Transverse colon (tissue), 4 donors: ENCODE results near the gene RNF5. TPM values are rescaled to one million over a fixed set of nuclear protein-coding genes. Genes with fewer than 3 reads are reported as not detected.
A peak's percentile ranks its signal among the peaks of the same experiment; 100 is the strongest.

Source experiments
- DNase-seq: peaks from one replicate; pipeline ENCODE4 v3.0.0-alpha.2; 2019
- H3K27ac ChIP-seq, 4 donors: fragments of 200-600 bp; sonication (generic); 2 replicates each; pipeline ENCODE4 v1.5.1; 2016 to 2018; ENCODE audit warnings: inconsistent platforms in 4 of 4
- H3K27me3 ChIP-seq: fragments of 200-600 bp; sonication (generic); 2 replicates; pipeline ENCODE4 v1.5.1; 2017; ENCODE audit warnings: inconsistent platforms
- H3K36me3 ChIP-seq, 4 donors: fragments of 200-600 bp; sonication (generic); 2 replicates each; pipeline ENCODE4 v1.5.1; 2017 to 2019; ENCODE audit warnings: inconsistent platforms in 4 of 4
- H3K4me1 ChIP-seq, 4 donors: fragments of 200-600 bp; sonication (generic); 2 replicates each; pipeline ENCODE4 v1.5.1; 2017 to 2020; ENCODE audit warnings: inconsistent platforms in 4 of 4
- H3K4me3 ChIP-seq, 4 donors: fragments of 200-600 bp; sonication (generic); 1 replicate in 1 of 4; 2 replicates in 3 of 4; pipeline versions ENCODE4 v1.5.1 to v1.6.1; 2017 to 2019; ENCODE audit warnings: inconsistent platforms in 4 of 4
- H3K9me3 ChIP-seq, 2 donors: fragments of 200-600 bp; sonication (generic); 2 replicates each; pipeline ENCODE4 v1.5.1; 2017 to 2019; ENCODE audit warnings: inconsistent platforms in 2 of 2
- EP300 ChIP-seq: sonication (generic); formaldehyde crosslinking; IDR thresholded peaks from one replicate; pipeline ENCODE4 v1.6.1; 2017; ENCODE audit warnings: antibody characterized with exemption, low read depth
- POLR2A ChIP-seq: fragments of 450-650 bp; IDR thresholded peaks from one replicate; pipeline ENCODE4 v1.6.1; 2016; ENCODE audit warnings: antibody characterized with exemption, mild to moderate bottlenecking, moderate library complexity
- POLR2AphosphoS5 ChIP-seq, 3 donors: sonication (generic); formaldehyde crosslinking; IDR thresholded peaks; one replicate each; pipeline ENCODE4 v1.6.1; 2016; ENCODE audit warnings: antibody characterized with exemption in 3 of 3
- WGBS, 2 donors: methylation state at CpG; one replicate each; pipeline ENCODE4 v1.1.5; 2018; ENCODE audit warnings: low coverage in 1 of 2; 5-methylcytosine and 5-hydroxymethylcytosine counted together
- in situ Hi-C, 4 donors: fragments of 200-750 bp; cut with MboI; loops; one replicate each; pipeline versions ENCODE4 v1.15.0 to v1.15.1; 2017; ENCODE audit warnings: low sequenced_read_pairs in 3 of 4, low pct_ligation_motif_present in 1 of 4, low pct_unique_long_range_greater_than_20kb in 1 of 4
- intact Hi-C: fragments of 100-400 bp; cut with DNase I; formaldehyde crosslinking; loops from one replicate; pipeline ENCODE4 v1.15.1; 2023; ENCODE audit warnings: low total_unique reads
- total RNA-seq, 4 donors: library from RNA; depleted of rRNA; stranded (reverse); fragments of >200 nt; gene quantifications; one replicate each; pipeline ENCODE4 v1.1.0, GENCODE V29; 2016
- TF ChIP-seq, protein P1 (sequence below), 5 experiments: fragments of 200-600 bp in 3 of 5; fragments of 450-650 bp in 2 of 5; sonication (generic) in 3 of 5; IDR thresholded peaks; 1 replicate in 2 of 5; 2 replicates in 3 of 5; pipeline ENCODE4 v1.5.1; 2016 to 2017; ENCODE audit warnings: antibody characterized with exemption in 5 of 5, inconsistent platforms in 3 of 5, mild to moderate bottlenecking in 2 of 5, moderate library complexity in 1 of 5

The RNF5 gene
- total RNA-seq, 4 donors from 2014 or later, result 36.0 to 212 (median 120) TPM

DNA sequence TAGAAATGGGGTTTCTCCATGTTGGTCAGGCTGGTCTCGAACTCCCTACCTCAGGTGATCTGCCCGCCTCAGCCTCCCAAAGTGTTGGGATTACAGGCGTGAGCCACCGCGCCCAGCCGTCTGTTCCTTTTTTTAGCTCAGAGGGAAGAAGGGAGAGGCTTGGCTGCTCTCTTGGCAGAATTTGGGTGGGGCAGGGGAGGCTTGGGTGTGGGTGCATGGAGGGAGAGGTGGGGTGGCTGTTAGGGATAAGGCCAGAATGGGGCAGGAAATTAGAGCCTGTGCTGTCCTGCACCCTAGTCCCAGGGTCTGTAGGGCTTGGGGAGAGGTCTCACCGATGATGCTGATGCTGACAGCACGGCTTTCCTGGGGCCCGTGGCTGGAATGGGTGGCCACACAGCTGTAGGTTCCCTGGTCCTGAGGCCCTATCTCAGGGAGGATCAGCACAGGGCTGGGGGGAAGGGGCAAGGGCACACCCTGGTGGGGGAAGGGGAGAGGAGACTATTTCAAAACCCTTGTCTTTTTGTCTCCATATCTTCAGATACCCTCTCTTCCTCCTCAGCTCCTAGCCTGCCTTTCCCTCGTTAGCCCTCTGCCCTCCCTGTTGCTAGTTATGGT lies 3.8 kb downstream of the RNF5 start:
- H3K27ac ChIP-seq, result peak overlapping the region in 2 of 4 donors; percentile 14 to 22
- no peak for TF ChIP-seq POLR2A
- TF ChIP-seq, protein P1, sequence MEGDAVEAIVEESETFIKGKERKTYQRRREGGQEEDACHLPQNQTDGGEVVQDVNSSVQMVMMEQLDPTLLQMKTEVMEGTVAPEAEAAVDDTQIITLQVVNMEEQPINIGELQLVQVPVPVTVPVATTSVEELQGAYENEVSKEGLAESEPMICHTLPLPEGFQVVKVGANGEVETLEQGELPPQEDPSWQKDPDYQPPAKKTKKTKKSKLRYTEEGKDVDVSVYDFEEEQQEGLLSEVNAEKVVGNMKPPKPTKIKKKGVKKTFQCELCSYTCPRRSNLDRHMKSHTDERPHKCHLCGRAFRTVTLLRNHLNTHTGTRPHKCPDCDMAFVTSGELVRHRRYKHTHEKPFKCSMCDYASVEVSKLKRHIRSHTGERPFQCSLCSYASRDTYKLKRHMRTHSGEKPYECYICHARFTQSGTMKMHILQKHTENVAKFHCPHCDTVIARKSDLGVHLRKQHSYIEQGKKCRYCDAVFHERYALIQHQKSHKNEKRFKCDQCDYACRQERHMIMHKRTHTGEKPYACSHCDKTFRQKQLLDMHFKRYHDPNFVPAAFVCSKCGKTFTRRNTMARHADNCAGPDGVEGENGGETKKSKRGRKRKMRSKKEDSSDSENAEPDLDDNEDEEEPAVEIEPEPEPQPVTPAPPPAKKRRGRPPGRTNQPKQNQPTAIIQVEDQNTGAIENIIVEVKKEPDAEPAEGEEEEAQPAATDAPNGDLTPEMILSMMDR (IDR thresholded peaks at IDR 0.05), result no peak
- TF ChIP-seq EP300, result no peak
- no peak for TF ChIP-seq POLR2AphosphoS5 (IDR thresholded peaks at IDR 0.05)
- in situ Hi-C loops (no loop called here), intact Hi-C loops (no loop called here)
- no peaks in the 10 kb centered on the region for H3K27me3 ChIP-seq
- DNase-seq, result no peak
- WGBS, 2 donors, result 80% methylated on average over 10 of the region's 10 CpGs; no CpG with 5 or more reads in 1 of the 2 donors
- H3K36me3 ChIP-seq, result peaks cover 0 to 12% (median 5%) of the 10 kb centered on the region in 4 donors
- no peak overlapping the region for H3K4me3 ChIP-seq
- H3K9me3 ChIP-seq, result no peaks in the 10 kb centered on the region
- H3K4me1 ChIP-seq, result peaks cover 11 to 47% (median 25%) of the 10 kb centered on the region in 4 donors

DNA sequence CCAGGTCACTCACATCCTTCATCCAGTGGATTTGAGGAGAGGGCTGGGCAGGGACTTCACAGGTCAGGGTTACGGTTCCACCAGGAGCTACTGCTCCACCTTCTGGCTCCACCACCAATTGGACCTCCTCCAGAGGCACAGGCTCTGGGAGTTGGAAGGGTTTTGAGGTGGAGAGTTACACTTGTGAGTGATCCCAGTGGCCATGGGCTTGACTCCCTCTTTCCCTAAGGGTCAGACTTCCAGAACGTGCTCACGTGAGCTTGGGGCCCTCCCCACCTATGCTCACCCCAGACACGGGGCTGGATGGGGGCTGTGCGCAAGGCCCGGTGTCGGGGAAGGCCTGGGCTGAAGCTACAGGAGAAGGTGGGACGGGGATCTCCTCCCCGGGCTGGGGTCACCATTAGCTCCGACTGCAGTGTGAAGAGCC lies 4.4 kb downstream of the RNF5 start:
- Histone ChIP-seq H3K9me3 (no peaks in the 10 kb centered on the region), H3K27me3 (no peaks in the 10 kb centered on the region), H3K4me1 (peaks cover 11 to 49% (median 22%) of the 10 kb centered on the region in 4 donors), H3K27ac (peak overlapping the region in 2 of 4 donors; percentile 8 to 22), H3K36me3 (peaks cover 0 to 12% (median 5%) of the 10 kb centered on the region in 4 donors), H3K4me3 (no peak overlapping the region)
- TF ChIP-seq, protein P1 (IDR thresholded peaks at IDR 0.05), result no peak
- no peak for TF ChIP-seq POLR2AphosphoS5 (IDR thresholded peaks at IDR 0.05)
- no peak for TF ChIP-seq EP300
- TF ChIP-seq POLR2A, result no peak
- WGBS, 2 donors, result 93% methylated on average over 10 of the region's 10 CpGs; no CpG with 5 or more reads in 1 of the 2 donors
- in situ Hi-C loops, result no loop called here
- no peak for DNase-seq
- intact Hi-C loops, result no loop called here

DNA sequence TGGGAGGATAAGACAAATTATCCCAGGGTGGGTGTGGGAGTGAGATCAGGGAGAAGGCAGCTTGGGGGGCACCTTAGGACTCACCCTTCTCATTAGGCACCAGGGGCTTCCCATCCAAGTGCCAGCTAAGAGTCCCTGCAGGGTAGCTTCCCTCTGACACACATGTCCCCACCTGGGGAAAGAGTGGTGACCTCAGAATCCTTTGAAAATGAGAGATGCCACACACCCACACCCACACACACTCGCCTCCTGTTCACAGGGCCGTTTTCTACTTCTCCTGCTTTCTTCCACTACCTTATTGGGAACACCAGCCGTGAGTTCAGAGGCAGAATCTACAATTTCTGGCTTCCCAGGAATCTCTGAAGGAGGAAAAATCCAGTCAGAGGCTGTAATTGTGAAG lies 4.8 kb downstream of the RNF5 start:
- 84% methylated on average over 3 of the region's 3 CpGs; no CpG with 5 or more reads in 1 of the 2 donors for WGBS, 2 donors
- Histone ChIP-seq H3K4me3 (no peak overlapping the region), H3K27me3 (no peaks in the 10 kb centered on the region), H3K9me3 (no peaks in the 10 kb centered on the region), H3K27ac (peak overlapping the region in 3 of 4 donors; percentile 6 to 92 (median 75)), H3K36me3 (peaks cover 0 to 12% (median 5%) of the 10 kb centered on the region in 4 donors), H3K4me1 (peaks cover 12 to 53% (median 23%) of the 10 kb centered on the region in 4 donors)
- intact Hi-C loops (no loop called here), in situ Hi-C loops (no loop called here)
- DNase-seq, result no peak
- no peak for TF ChIP-seq POLR2A

DNA sequence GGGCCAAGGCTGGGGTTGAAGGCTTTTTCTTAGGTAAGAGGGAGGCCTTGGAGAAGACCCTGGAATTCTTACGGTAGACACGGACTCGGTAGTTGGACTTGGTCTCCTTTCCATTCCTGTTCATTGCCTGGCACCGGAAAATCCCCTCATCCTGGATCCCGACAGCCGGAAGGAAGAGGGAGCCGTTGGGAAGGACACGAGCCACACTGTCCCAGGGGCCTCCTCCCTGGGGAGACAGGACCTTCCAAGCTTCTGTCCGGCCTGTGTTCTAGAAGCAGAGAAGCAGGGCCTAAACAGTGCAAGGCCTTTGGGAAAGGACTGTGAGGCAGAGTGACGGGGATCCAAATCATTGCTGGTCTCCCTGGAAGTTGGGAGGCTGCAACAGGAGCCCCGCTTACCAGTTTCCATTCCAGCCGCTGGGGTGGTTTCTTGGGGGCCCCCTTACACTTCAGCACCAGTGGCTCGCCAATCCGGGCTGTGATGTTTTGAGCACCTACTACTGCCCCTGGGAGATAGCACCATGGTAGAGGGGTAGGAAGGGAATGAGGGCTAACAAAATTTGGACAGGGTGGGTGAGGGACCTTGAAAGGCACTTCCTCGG lies 5.4 kb downstream of the RNF5 start:
- 82 to 90% methylated on average over 2 to 15 of the region's 15 CpGs for WGBS, 2 donors
- intact Hi-C loops (no loop called here), in situ Hi-C loops (no loop called here)
- no peaks in the 10 kb centered on the region for H3K27me3 ChIP-seq
- H3K27ac ChIP-seq, result peak overlapping the region; percentile 6 to 98 (median 84)
- H3K4me3 ChIP-seq, result no peak overlapping the region
- no peak for DNase-seq
- no peaks in the 10 kb centered on the region for H3K9me3 ChIP-seq
- H3K36me3 ChIP-seq, result peaks cover 0 to 12% (median 5%) of the 10 kb centered on the region in 4 donors
- TF ChIP-seq POLR2A (no peak), POLR2AphosphoS5 (IDR thresholded peaks at IDR 0.05) (no peak), EP300 (no peak)
- TF ChIP-seq, protein P1 (IDR thresholded peaks at IDR 0.05), result no peak
- H3K4me1 ChIP-seq, result peaks cover 17 to 57% (median 28%) of the 10 kb centered on the region in 4 donors
